HG02943 (cell line): ENCODE results near the gene TCEANC.
"Not testable (repeated sequence)": the region's sequence is repeated elsewhere in the genome, so short reads cannot be mapped to it uniquely, and the experiment has no call there.

ENCODE experiments used
- ATAC-seq: cut with Tn5 transposase; IDR thresholded peaks from one replicate; pipeline ENCODE4 v1.9.1; 2021; ENCODE audit warnings: mild to moderate bottlenecking, low read depth, moderate library complexity; ENCODE audit not compliant: unreplicated experiment

The TCEANC gene

GRCh38 chrX:13655674-13656073 lies 2.7 kb downstream of the TCEANC start:
- ATAC-seq, result no peak

DNA sequence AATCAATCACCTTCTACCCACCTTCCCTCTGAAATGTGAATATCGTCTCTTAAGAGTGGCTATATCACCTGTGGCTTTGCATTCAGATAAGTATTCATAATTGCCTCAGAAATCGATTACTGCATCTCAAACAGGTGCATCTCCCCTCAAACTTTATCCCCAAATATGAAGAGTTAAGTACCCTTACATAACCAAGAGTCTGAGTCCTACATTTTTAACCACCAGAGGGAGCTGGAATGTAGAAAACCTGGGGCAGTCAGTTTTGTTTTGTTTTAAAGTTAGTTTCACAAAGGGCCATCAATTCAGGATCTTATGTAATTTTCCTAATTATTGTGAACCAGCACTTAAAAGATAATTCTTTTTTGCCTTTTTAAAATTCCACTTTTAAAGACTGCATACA lies 5.7 kb downstream of the TCEANC start:
- ATAC-seq, result no peak

DNA sequence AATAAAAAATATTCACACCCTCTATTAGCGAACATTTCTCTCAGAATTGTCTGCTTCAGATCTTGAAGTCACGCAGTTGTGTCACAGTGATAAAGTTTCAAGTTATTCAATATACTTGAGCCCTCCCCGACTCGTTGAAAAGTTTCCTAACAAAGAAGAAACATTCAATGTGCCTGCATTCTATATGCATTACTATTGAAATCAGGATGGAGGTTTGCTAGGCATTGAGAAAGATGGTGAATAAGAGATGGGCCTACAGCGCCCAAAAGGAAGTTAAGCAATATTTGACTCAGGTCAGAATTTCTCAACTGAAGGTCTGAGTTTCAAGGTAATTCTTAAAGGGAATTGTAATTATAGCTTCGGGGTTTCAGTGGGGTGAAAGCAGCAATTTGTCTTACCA lies 6.1 kb downstream of the TCEANC start:
- no peak for ATAC-seq

GRCh38 chrX:13661735-13662288 lies 8.9 kb downstream of the TCEANC start:
- ATAC-seq, result no peak

DNA sequence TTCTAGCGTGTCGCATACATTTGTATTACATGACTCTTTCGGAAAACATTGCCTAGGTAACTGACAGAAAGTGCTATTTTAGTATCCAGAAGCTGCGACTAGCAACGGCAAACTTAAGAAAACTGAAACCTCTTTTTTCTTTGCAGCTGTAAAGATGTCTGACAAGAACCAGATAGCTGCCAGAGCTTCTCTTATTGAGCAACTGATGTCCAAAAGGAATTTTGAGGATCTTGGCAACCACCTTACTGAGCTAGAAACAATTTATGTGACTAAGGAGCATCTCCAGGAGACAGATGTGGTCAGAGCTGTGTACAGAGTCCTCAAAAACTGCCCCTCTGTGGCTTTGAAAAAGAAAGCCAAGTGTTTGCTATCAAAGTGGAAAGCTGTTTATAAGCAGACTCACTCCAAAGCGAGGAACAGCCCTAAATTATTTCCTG lies 9.4 kb downstream of the TCEANC start:
- no peak for ATAC-seq

DNA sequence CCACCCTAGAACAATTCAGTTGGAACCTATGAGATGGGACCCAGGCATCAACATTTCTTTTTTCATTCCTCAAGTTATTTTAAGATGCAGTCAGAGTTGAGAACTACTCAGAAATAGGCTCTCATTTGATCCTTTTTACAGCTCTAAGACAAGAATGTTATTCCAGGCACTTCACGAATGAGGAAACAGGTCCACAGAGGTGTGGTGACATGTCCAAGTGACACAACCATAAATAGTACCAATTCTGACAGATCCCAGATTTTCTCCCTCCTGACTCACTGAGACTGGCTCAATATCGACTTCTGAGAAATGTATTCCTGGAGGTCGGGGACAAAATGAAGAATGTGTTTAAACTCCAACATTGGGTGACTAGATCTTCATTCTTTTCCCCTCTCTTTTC lies 11.1 kb downstream of the TCEANC start:
- no peak for ATAC-seq

- no peak for ATAC-seq
Observed at GRCh38 chrX:13666836-13667235, 13.9 kb downstream of the TCEANC start.

DNA sequence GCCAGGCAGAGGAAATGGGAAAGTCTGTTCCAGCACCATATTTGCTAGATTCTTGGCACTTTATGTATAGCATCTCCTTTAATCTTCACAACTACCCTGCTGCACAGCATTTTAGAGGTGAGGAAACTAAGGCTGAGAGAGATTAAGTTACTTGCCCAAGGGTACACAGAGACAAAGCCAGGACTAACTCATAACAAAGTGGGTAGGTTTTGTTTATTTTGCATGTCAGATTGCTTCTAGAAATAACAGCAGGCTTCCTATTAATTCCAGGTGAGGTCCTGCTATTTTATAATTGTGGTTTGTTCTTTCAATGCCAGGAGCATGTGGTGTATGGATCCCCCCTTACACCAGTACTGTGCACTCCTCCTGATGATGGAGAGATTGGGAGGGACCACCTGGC lies 15.0 kb downstream of the TCEANC start:
- ATAC-seq, result no peak

- peak; percentile 74 for ATAC-seq
Observed at GRCh38 chrX:13669246-13669737, 16.4 kb downstream of the TCEANC start.

DNA sequence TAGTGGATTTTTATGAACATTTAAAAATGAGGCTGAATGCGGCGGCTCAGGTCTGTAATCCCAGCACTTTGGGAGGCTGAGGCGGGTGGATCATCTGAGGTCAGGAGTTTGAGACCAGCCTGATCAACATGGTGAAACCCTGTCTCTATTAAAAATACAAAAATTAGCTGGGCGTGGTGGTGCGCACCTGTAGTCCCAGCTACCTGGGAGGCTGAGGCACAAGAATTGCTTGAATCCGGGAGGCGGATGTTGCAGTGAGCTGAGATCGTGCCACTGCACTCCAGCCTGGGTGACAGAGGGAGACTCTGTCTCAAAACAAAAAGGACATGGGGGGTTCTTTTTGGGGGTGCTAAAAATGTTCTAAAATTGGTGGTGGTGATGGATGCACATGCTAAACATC lies 16.8 kb downstream of the TCEANC start:
- not testable (repeated sequence) for ATAC-seq

GRCh38 chrX:13670197-13670596 lies 17.3 kb downstream of the TCEANC start:
- no peak for ATAC-seq

GRCh38 chrX:13673016-13673415 lies 20.1 kb downstream of the TCEANC start:
- ATAC-seq, result no peak

DNA sequence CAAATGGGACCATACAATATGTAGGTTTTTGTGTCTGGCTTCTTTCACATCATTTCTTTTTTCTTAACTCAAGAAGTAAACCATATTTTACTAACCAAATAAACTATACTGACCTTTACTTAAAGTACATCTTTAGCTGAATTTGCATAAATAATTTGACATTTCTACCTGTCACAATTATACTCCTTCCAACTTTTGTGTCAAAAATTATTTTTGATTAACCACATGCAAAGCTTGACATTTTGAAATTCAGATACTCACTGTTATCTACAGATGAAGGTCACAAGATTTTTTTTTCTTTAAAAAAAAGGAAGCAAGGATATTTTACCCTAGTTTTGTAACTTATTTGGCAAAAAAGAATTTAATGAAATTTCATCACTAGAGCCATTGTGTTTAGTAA lies 23.9 kb downstream of the TCEANC start:
- ATAC-seq, result no peak

DNA sequence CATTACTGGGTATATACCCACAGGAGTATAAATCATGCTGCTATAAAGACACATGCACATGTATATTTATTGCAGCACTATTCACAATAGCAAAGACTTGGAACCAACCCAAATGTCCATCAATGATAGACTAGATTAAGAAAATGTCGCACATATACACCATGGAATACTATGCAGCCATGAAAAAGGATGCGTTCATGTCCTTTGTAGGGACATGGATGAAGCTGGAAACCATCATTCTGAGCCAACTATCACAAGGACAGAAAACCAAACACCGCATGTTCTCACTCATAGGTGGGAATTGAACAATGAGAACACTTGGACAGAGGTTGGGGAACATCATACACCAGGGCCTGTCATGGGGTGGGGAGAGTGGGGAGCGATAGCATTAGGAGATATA lies 26.8 kb downstream of the TCEANC start:
- not testable (repeated sequence) for ATAC-seq

DNA sequence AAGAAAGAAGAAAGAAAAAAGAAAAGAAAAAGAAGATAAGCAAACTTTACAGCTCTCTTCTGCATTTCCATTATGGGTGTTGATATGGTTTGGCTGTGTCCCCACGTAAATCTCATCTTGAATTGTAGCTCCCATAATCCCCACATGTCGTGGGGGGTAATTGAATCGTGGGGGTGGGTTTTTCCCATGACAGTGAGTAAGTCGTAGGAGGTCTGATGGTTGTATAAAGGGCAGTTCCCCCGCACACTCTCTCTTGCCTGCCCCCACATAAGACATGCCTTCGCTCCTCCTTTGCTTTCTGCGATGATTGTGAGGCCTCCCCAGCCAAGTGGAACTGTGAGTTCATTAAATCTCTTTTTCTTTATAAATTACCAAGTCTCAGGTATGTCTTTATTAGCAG lies 28.7 kb downstream of the TCEANC start:
- ATAC-seq, result no peak

- ATAC-seq, result no peak
Observed at GRCh38 chrX:13684361-13684760, 31.4 kb downstream of the TCEANC start.

DNA sequence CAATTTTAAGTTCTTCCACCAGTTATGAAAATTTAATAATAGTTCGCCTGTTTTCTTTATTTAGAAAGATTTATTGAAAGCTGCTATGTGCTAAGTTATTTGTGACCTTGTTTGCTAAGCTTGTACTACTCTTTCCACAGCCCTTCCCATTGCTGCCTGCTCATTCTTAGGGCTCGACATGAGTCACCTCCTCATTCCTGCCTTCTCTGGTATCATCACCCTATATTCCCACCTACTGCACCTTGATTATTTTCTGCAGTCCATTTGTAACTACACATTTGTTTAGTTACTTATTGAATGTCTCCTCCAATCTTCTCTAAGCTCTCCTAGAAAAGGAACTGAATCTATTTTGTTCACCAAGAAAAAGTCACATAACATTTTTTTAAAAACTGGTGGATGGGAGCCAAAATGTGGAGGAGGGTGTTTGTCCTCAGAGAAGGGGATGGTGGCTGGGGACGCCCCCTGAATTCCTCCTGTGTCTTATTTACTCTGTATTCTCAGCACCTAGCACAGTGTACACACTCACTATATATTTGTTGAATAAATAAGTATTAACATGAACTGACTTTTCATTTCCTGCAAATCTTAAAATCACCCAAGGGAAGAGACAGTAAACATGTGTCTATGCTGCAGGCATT lies 32.3 kb downstream of the TCEANC start:
- ATAC-seq, result no peak

DNA sequence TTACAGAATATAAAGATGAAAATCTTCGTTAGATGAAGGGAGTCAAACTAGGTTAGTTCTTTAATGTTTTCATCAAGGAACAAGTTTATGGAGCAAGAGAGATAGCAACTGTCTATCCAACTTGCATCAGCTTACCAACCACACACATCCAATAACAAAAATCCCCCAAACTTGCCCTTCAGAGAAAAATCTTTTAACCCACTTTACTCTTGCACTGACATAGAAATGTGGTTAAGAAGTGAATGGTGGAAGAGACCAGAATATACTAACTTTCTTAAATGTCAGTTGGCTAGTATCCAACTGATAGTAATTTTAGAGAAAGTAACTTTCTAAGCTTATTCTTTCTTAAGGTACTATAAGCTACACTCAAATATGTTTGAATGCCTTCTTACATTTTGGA lies 34.3 kb downstream of the TCEANC start:
- ATAC-seq, result no peak

DNA sequence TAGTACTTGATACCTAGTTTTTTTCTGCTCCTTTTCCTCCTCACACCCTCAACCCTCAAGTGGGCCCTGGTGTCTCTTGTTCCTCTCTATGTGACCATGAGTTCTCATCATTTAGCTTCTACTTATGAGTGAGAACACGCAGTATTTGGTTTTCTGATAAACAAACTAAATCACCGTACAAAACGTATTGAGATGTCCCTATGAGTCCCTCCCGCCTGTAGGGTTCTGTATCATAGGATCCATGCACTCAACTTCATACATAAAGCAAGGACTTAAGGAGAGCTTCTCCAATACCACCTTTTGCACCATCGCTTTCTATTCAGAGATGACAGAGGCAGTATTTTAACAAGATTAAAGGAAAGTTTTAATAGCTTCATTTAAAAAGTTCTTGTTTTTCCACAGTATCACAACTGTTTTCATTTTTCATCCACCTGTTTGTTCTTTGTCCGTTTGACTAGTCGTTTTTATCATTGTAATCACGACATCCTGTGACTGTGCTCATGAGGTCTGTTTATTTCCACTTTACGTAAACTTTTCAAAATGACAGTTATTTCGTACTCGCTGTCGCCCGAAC lies 35.5 kb downstream of the TCEANC start:
- ATAC-seq, result no peak

GRCh38 chrX:13688958-13689740 lies 36.2 kb downstream of the TCEANC start, which contains the start of gene RAB9A:
TSS of gene RAB9A (plus strand) at chrX:13689128. CDS start at chrX:13708747, 19,619 bp downstream.
- ATAC-seq, result peak; percentile 70

GRCh38 chrX:13689741-13690211 lies 36.8 kb downstream of the TCEANC start:
- ATAC-seq, result no peak
